ENCODE data around the gene CMTM8. TPM values are rescaled to one million over a fixed set of nuclear protein-coding genes. Genes with fewer than 3 reads are reported as not detected.

Gene CMTM8
- total RNA-seq, 1 experiment from 2014 or later: not detected

GRCh38 chr3:32404714-32405113 is 166.2 kb downstream of the CMTM8 start:
- no peaks in the 10 kb centered on the region for H3K9me3 ChIP-seq (replicated peaks)
- no peak overlapping the region for H3K27ac ChIP-seq
- no peak overlapping the region for H3K4me3 ChIP-seq
- DNase-seq (ENCODE audit: low read depth in 1 of 2, low spot score in 2 of 2): no peak
- H3K4me1 ChIP-seq (replicated peaks): peaks cover 22% of the 10 kb centered on the region
- H3K27me3 ChIP-seq (replicated peaks): no peaks in the 10 kb centered on the region
- no peaks in the 10 kb centered on the region for H3K36me3 ChIP-seq

- peaks cover 22% of the 10 kb centered on the region for H3K4me1 ChIP-seq (replicated peaks)
- H3K27me3 ChIP-seq (replicated peaks): no peaks in the 10 kb centered on the region
- no peak overlapping the region for H3K27ac ChIP-seq
- DNase-seq (ENCODE audit: low read depth in 1 of 2, low spot score in 2 of 2): no peak
- no peaks in the 10 kb centered on the region for H3K9me3 ChIP-seq (replicated peaks)
- no peak overlapping the region for H3K4me3 ChIP-seq
- H3K36me3 ChIP-seq: no peaks in the 10 kb centered on the region
These were observed 166.7 kb downstream of the CMTM8 start for GRCh38 chr3:32405155-32405554.

DNA sequence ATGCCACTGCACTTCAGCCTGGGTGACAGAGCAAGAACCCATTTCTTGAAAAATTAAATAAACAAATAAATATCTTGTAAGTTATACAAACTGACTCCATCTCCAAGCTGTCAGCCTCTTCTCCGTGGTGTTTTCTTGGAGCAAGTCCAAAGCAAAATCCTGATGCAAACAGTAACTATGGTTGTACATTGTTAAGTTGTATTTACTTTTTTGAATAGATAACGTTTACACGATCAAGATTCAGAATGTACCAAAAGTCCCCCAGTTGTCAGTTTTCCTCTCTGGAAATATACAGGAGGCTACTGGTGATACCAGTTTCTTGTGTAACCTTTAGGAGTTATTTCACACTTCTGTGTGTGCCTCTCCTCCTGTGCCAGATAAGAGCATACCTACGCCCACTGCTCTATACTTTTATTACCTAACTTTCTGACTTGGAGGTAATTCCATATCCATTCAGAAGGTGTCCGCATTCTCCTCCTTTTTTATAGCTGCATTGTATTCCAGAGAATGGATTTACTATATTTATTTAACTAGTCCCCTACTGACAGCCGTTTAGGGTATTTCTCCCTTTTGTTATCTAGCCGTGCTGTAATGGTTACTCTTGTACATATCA is 167.3 kb downstream of the CMTM8 start:
- Histone ChIP-seq H3K27me3 (replicated peaks) (no peaks in the 10 kb centered on the region), H3K36me3 (no peaks in the 10 kb centered on the region), H3K4me3 (no peak overlapping the region), H3K4me1 (replicated peaks) (peaks cover 19% of the 10 kb centered on the region), H3K27ac (no peak overlapping the region), H3K9me3 (replicated peaks) (no peaks in the 10 kb centered on the region)
- DNase-seq (ENCODE audit: low read depth in 1 of 2, low spot score in 2 of 2): no peak

DNA sequence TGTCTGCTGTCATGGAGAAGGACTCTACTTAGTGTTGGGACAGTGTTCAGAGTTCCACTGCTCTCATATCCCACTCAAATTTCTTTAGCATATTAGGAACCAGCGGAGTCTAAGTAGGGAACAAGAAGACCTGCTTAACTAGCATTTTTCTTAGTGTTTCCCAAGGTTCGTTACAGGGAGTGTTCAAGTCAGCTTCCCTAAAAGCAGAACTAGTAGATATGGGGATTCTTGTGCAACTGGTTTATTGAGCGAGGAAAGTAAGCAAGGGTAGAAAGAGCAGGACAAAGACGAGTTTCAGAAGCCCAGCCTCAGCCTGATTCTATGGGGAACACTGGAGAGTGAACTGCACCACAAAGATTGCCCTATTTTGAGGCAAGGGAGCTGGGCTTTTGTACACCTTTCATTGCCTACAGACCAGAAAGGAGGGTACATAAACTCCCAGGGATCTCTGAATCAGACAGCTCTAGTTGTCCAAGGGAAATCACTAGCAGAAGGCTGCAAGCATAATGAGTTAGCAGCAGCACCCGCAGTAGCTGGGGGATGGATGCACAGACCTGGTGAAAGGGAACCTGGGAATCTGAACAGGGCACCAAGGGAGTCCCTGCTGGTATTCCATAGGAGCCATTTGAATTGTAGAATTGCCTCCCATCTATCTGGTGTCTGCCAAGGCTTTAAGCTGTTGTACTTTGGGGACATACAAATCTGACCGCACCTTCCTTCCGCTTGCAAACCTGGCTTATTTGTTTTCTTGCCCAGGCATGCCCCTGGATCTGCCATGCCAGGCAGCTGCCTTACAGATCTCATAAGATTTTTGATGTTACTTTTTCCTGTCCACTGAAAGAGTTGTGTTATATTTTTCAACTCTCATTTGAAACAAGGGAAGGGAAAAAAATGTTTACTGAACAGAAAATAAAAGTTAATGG is 168.3 kb downstream of the CMTM8 start:
- no peak for DNase-seq (ENCODE audit: low read depth in 1 of 2, low spot score in 2 of 2)
- Histone ChIP-seq H3K36me3 (no peaks in the 10 kb centered on the region), H3K9me3 (replicated peaks) (no peaks in the 10 kb centered on the region), H3K4me3 (no peak overlapping the region), H3K27ac (no peak overlapping the region), H3K4me1 (replicated peaks) (peaks cover 9% of the 10 kb centered on the region), H3K27me3 (replicated peaks) (no peaks in the 10 kb centered on the region)

DNA sequence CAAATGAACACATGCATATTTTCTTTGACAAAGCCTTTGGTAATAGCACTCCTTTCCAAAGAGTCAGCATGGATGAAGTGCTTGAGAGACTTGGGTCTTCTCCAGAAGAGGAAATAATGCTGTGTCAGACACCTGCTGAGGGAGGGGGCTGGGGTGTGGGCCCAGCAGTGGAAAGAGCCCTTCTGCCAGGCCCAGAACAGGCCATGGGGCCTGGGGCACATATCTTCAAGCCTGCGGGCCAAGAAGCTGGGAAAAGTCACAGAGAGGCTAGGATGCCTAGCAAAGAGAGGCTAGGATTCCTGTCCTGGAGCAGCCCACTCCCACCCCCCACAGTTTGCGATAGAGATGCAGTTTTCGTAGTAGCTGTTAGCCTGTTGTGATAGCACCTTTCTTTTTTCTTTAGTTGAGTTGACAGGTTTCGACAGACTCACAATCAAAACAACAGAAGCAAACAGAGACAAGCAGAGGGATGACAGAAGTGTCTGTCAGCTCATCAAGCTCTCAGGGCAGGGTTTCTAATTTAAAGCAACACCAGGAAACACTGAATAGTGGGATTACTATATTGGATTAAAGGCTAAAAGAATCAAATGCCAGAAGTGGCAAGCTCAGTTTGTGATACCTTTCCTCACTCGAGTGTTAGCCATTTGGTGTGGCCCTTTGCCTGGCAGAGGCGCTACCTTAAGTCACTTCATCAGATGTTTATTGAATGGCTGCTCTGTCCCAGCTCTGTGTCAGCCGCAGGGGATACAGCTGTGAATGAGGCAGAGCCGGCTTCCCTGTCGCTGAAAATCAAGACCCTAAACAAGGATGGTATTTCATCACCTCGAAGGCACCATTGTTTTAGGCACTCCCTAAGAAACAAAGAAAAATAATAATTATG is 172.1 kb downstream of the CMTM8 start:
- Histone ChIP-seq H3K4me1 (replicated peaks) (0 out of 2 replicates have a peak, but pooled peaks cover 4% of the 10 kb centered on the region), H3K4me3 (no peak overlapping the region), H3K27me3 (replicated peaks) (no peaks in the 10 kb centered on the region), H3K9me3 (replicated peaks) (no peaks in the 10 kb centered on the region), H3K36me3 (no peaks in the 10 kb centered on the region), H3K27ac (no peak overlapping the region)
- DNase-seq (ENCODE audit: low read depth in 1 of 2, low spot score in 2 of 2): no peak

DNA sequence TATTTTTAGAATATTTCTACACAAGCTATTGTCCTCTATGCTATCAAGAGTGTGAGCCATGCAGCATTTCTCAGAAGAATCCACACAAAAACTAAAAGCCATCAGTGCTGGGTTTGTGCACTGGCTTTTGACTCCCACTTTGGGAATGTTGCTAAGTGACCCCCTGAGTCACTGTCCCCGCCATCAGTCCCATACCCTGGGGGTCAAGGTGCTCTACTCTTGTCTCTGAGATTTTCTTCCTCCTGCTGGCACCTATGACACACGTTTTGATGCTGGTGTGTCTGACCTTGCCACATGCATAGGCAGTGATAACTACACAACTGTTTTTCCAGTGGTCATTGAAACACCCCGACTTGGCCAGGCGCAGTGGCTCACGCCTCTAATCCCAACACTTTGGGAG is 173.0 kb downstream of the CMTM8 start:
- Histone ChIP-seq H3K27ac (no peak overlapping the region), H3K9me3 (replicated peaks) (no peaks in the 10 kb centered on the region), H3K4me1 (replicated peaks) (no peaks in the 10 kb centered on the region), H3K36me3 (no peaks in the 10 kb centered on the region), H3K4me3 (no peak overlapping the region), H3K27me3 (replicated peaks) (no peaks in the 10 kb centered on the region)
- DNase-seq (ENCODE audit: low read depth in 1 of 2, low spot score in 2 of 2): no peak

GRCh38 chr3:32412887-32413286 is 174.4 kb downstream of the CMTM8 start:
- DNase-seq (ENCODE audit: low read depth in 1 of 2, low spot score in 2 of 2): no peak

GRCh38 chr3:32413845-32414521 is 175.5 kb downstream of the CMTM8 start:
- no peak for DNase-seq (ENCODE audit: low read depth in 1 of 2, low spot score in 2 of 2)
- Histone ChIP-seq H3K36me3 (no peaks in the 10 kb centered on the region), H3K27ac (no peak overlapping the region), H3K27me3 (replicated peaks) (no peaks in the 10 kb centered on the region), H3K4me1 (replicated peaks) (no peaks in the 10 kb centered on the region), H3K9me3 (replicated peaks) (no peaks in the 10 kb centered on the region), H3K4me3 (no peak overlapping the region)

More at GRCh38 chr3:32412887-32413286, 174.4 kb downstream of the CMTM8 start:
- Histone ChIP-seq H3K36me3 (no peaks in the 10 kb centered on the region), H3K27ac (no peak overlapping the region), H3K4me1 (replicated peaks) (no peaks in the 10 kb centered on the region), H3K9me3 (replicated peaks) (no peaks in the 10 kb centered on the region), H3K27me3 (replicated peaks) (no peaks in the 10 kb centered on the region), H3K4me3 (no peak overlapping the region)

DNA sequence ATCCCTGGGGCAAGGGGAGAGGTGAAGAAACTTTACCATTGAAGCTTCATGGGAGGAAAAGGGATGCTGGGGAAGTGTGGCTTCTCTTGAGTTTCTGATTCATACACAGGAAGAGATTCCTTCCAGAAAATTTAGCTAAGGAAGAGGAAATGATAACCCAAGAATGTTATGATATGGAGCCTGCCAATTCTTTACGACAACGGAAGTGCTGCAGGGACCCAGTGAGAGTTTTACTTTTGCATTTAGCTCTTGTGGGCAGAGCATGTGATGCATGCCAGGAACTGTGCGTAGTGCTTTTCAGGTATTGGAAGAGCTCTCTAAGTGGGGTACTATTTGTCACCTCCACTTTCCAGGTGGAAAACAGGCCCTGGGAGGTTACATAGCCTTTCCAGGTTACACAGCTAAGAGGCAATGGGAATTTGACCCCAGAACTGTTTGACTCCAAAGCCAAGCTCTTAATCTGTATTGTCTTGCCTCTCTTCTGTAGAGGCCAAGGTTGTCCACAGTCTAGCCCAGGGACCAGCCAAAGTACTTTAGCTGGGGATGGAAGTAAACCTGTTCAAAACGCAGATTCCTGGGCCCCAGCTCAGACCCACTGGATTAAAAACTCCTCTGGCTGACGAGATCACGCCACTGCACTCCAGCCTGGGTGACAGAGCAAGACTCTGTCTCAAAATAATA is 176.2 kb downstream of the CMTM8 start:
- Histone ChIP-seq H3K9me3 (replicated peaks) (no peaks in the 10 kb centered on the region), H3K27me3 (replicated peaks) (no peaks in the 10 kb centered on the region), H3K27ac (no peak overlapping the region), H3K4me3 (no peak overlapping the region), H3K4me1 (replicated peaks) (peaks cover 2% of the 10 kb centered on the region), H3K36me3 (no peaks in the 10 kb centered on the region)
- no peak for DNase-seq (ENCODE audit: low read depth in 1 of 2, low spot score in 2 of 2)

- Histone ChIP-seq H3K9me3 (replicated peaks) (no peaks in the 10 kb centered on the region), H3K36me3 (no peaks in the 10 kb centered on the region), H3K4me3 (no peak overlapping the region), H3K27ac (peak overlapping the region; percentile 33; the same call in 1 of the 2 replicates), H3K4me1 (replicated peaks) (peaks cover 36% of the 10 kb centered on the region), H3K27me3 (replicated peaks) (no peaks in the 10 kb centered on the region)
- no peak for DNase-seq (ENCODE audit: low read depth in 1 of 2, low spot score in 2 of 2)
These were observed 181.3 kb downstream of the CMTM8 start for GRCh38 chr3:32419742-32420125.

Data from SJSA1 (cell line).